ENCODE measurements around the gene C1orf105. TPM values are rescaled to one million over a fixed set of nuclear protein-coding genes. Genes with fewer than 3 reads are reported as not detected.

Gene C1orf105
- total and polyA plus RNA-seq, 2 of the 8 experiments (the other 6 are each of a cell fraction or from before 2014, with no cell fraction given) = not detected

DNA sequence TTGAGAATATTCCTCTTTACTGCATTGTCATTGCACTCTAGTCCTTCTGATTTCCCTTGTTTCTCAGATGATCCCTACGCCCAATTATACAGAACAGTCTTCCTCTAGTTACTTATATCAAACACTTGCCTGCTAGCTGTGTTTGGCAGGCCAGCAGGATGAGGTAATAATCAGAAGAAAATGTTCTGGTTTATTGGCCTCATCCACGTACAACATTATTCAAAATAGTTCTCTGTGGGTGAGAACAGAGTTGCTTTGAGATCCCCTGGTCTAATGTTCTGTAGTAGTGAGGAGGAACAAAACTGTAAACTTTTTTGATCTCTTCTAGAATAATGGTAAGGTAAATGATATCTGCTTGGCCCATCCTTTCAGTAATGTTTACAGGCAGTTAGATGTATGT, 22.3 kb upstream of the C1orf105 start:
- Histone ChIP-seq H3K27ac (ENCODE audit: low read depth, low read length) (no peak overlapping the region), H4K5ac (ENCODE audit: insufficient read length, low read depth, low read length) (no peak overlapping the region), H2AK5ac (ENCODE audit: low read depth, low read length) (no peak overlapping the region), H3K4me1 (replicated peaks in 1 of 4; ENCODE audit: control insufficient read depth in 3 of 4, insufficient read depth in 4 of 4, low read length in 3 of 4) (peaks cover 4 to 10% (median 5%) of the 10 kb centered on the region in 4 experiments; a peak in 5 of 7 replicates), H4K8ac (ENCODE audit: extremely low read depth, insufficient read depth, low read length) (no peak overlapping the region), H2BK20ac (ENCODE audit: low read length) (no peak overlapping the region), H3K14ac (ENCODE audit: insufficient read length) (no peak overlapping the region), H3K9ac (replicated peaks in 1 of 4; ENCODE audit: extremely low read depth in 1 of 4, low read depth in 3 of 4, low read length in 3 of 4) (no peak overlapping the region), H3K56ac (replicated peaks; ENCODE audit: insufficient read length, low read depth, low read length) (no peak overlapping the region), H3K4ac (replicated peaks; ENCODE audit: insufficient read length, low read depth, low read length) (no peak overlapping the region), H3K4me3 (ENCODE audit: extremely low read depth in 1 of 4, insufficient read depth in 2 of 4, low read depth in 3 of 4, low read length in 4 of 4) (no peak overlapping the region), H2BK12ac (ENCODE audit: low read depth, low read length) (no peak overlapping the region), H3K23ac (ENCODE audit: insufficient read length) (no peak overlapping the region), H3K18ac (ENCODE audit: extremely low read depth, low read length) (no peak overlapping the region), H3K23me2 (ENCODE audit: low read depth, low read length) (no peaks in the 10 kb centered on the region), H2BK5ac (ENCODE audit: low read depth, low read length) (no peak overlapping the region), H3K79me1 (ENCODE audit: low read depth, low read length) (no peaks in the 10 kb centered on the region), H2BK15ac (ENCODE audit: low read length) (no peak overlapping the region), H3K9me3 (ENCODE audit: insufficient read depth in 2 of 2, low read depth in 1 of 2, low read length in 1 of 2) (no peaks in the 10 kb centered on the region), H2AFZ (ENCODE audit: low read length) (no peak overlapping the region), H4K20me1 (replicated peaks in 1 of 2; ENCODE audit: control insufficient read depth in 1 of 2, insufficient read depth in 2 of 2, low read length in 2 of 2) (no peaks in the 10 kb centered on the region), H3K4me2 (ENCODE audit: insufficient read depth in 1 of 2, low read depth in 2 of 2, low read length in 2 of 2) (no peak overlapping the region), H2BK120ac (replicated peaks; ENCODE audit: low read depth, low read length) (no peak overlapping the region), H3K79me2 (ENCODE audit: control insufficient read depth in 1 of 2, insufficient read depth in 2 of 2, low read length in 2 of 2) (no peaks in the 10 kb centered on the region), H4K91ac (replicated peaks; ENCODE audit: insufficient read length, low read length) (no peak overlapping the region), H3K27me3 (replicated peaks in 1 of 4; ENCODE audit: control insufficient read depth in 3 of 4, extremely low read depth in 1 of 4, insufficient read depth in 3 of 4, low read length in 3 of 4) (no peaks in the 10 kb centered on the region), H3K36me3 (ENCODE audit: control insufficient read depth in 2 of 4, insufficient read depth in 4 of 4, low read length in 3 of 4) (no peaks in the 10 kb centered on the region)
- ChIA-PET CTCF (ENCODE audit: partially characterized antibody) (interaction anchor here (0.5 to 4.2 kb wide), 16 partner anchors 8 to 412 kb away, joined by 3 to 26 read pairs (median 4); no protein-coding TSS in a partner anchor), POLR2A (ENCODE audit: partially characterized antibody) (no interaction called here)
- no peak for DNase-seq (ENCODE audit: low read depth in 1 of 2, low spot score in 2 of 2)
- WGBS, 2 experiments (ENCODE audit: extremely low coverage in 1 of 2, insufficient coverage in 1 of 2, insufficient read length in 1 of 2, insufficient replicate concordance in 2 of 2, low coverage in 1 of 2, low lambda C conversion rate in 2 of 2, missing lambda C conversion rate in 1 of 2) = 85% methylated on average over 2 of the region's 2 CpGs; no CpG with 5 or more reads in 1 of the 2 experiments
- FAIRE-seq = no peak
- TF ChIP-seq SP1 (IDR thresholded peaks at IDR 0.05; ENCODE audit: low read depth, low read length) = no peak
